Peyer's patch (tissue), 4 donors: ENCODE data around the gene HMGCR.

ENCODE experiments used
- CTCF ChIP-seq, 6 experiments: fragments of 450-650 bp in 4 of 6; fragments of 200-600 bp in 2 of 6; sonication (generic) in 1 of 6; IDR thresholded peaks; one replicate each; pipeline ENCODE4 v1.5.1; 2017 to 2019; ENCODE audit warnings: antibody characterized with exemption in 6 of 6, mild to moderate bottlenecking in 3 of 6, moderate library complexity in 1 of 6
- POLR2A ChIP-seq, 2 donors: fragments of 450-650 bp; IDR thresholded peaks; one replicate each; pipeline ENCODE4 v1.5.1; 2017; ENCODE audit warnings: antibody characterized with exemption in 2 of 2, mild to moderate bottlenecking in 2 of 2, moderate library complexity in 2 of 2

- TF ChIP-seq CTCF (IDR thresholded peaks at IDR 0.05) (no peak), POLR2A (IDR thresholded peaks at IDR 0.05) (no peak)
These were observed 30.4 kb downstream of the HMGCR start for GRCh38 chr5:75367401-75367800.
